IMR-90 (cell line): ENCODE measurements around the gene SAMD1. TPM values are rescaled to one million over a fixed set of nuclear protein-coding genes. Genes with fewer than 3 reads are reported as not detected.

Experiments used
- ATAC-seq: fragments of 200-7000 bp; cut with Tn5 transposase; 2 replicates; pipeline ENCODE4 v1.9.1; 2020; ENCODE audit warnings: low read depth, mild to moderate bottlenecking, moderate library complexity
- BruUV-seq: library from RNA; stranded (reverse); fragments of 400-500 nt; replicated peaks from 2 replicates; lab custom pipeline; 2021; lab: Mats Ljungman, UMichigan
- CTCF ChIA-PET: fragments of 300-600 bp; formaldehyde crosslinking; extraction: SDS; loops from one replicate; lab custom pipeline; 2021; ENCODE audit warnings: antibody characterized with exemption; lab: Yijun Ruan, JAX
- POLR2A ChIA-PET: fragments of 300-600 bp; sonication (Branson Sonifier 250); formaldehyde crosslinking; loops from one replicate; lab custom pipeline; 2022; ENCODE audit warnings: antibody characterized with exemption; ENCODE audit not compliant: unreplicated experiment; lab: Charles Lee
- DNase-seq: peaks from one replicate; pipeline ENCODE4 v3.0.0; 2013
- H2AFZ ChIP-seq: replicated peaks from 2 replicates; pipeline ENCODE3; 2013; ENCODE audit warnings: low read length, mild to moderate bottlenecking; ENCODE audit not compliant: poor library complexity
- H2AK5ac ChIP-seq: 2 replicates; pipeline ENCODE4 v1.6.1; 2013; ENCODE audit warnings: low read depth, low read length, inconsistent platforms
- H2AK9ac ChIP-seq: replicated peaks from 2 replicates; pipeline ENCODE3; 2013; ENCODE audit warnings: mild to moderate bottlenecking, low read depth, low read length, moderate library complexity; ENCODE audit not compliant: poor library complexity
- H2BK120ac ChIP-seq: 2 replicates; pipeline ENCODE4 v1.6.1; 2013; ENCODE audit warnings: low read depth, low read length, inconsistent platforms
- H2BK15ac ChIP-seq: 3 replicates; pipeline ENCODE4 v1.6.1; 2013; ENCODE audit warnings: low read depth, low read length, inconsistent platforms
- H2BK20ac ChIP-seq: 2 replicates; pipeline ENCODE4 v1.6.1; 2013; ENCODE audit warnings: low read depth, mild to moderate bottlenecking, inconsistent platforms, low read length, moderate library complexity
- H2BK5ac ChIP-seq: 2 replicates; pipeline ENCODE4 v1.6.1; 2013; ENCODE audit warnings: mild to moderate bottlenecking, low read depth, low read length, inconsistent platforms; ENCODE audit not compliant: poor library complexity, severe bottlenecking
- H3K14ac ChIP-seq: replicated peaks from 2 replicates; pipeline ENCODE4 v1.6.1; 2013; ENCODE audit warnings: low read depth, low read length, inconsistent platforms
- H3K18ac ChIP-seq: 2 replicates; pipeline ENCODE4 v1.6.1; 2013; ENCODE audit warnings: low read depth, low read length, control low read depth
- H3K23ac ChIP-seq: 2 replicates; pipeline ENCODE4 v1.6.1; 2013; ENCODE audit warnings: low read depth, low read length, inconsistent platforms
- H3K27ac ChIP-seq: 2 replicates; pipeline ENCODE4 v1.5.1; 2013; ENCODE audit warnings: mild to moderate bottlenecking, control low read depth, low read length; ENCODE audit not compliant: insufficient read depth
- H3K27me3 ChIP-seq: 2 replicates; pipeline ENCODE4 v1.6.1; 2013; ENCODE audit warnings: low read length; ENCODE audit not compliant: control insufficient read depth, insufficient read depth
- H3K36me3 ChIP-seq: 2 replicates; pipeline ENCODE4 v1.6.1; 2013; ENCODE audit warnings: low read length, mixed read lengths; ENCODE audit not compliant: control insufficient read depth, insufficient read depth
- H3K4ac ChIP-seq: 2 replicates; pipeline ENCODE4 v1.6.1; 2013; ENCODE audit warnings: low read depth, low read length, inconsistent platforms
- H3K4me1 ChIP-seq: 2 replicates; pipeline ENCODE4 v1.6.1; 2013; ENCODE audit warnings: low read length, mixed read lengths; ENCODE audit not compliant: control insufficient read depth, insufficient read depth
- H3K4me2 ChIP-seq: 2 replicates; pipeline ENCODE4 v1.6.1; 2013; ENCODE audit warnings: low read depth, mild to moderate bottlenecking, control low read depth, low read length, moderate library complexity
- H3K4me3 ChIP-seq: 2 replicates; pipeline ENCODE4 v1.5.1; 2013; ENCODE audit warnings: low read depth, mild to moderate bottlenecking, control low read depth, low read length, moderate library complexity; ENCODE audit not compliant: insufficient read depth
- H3K56ac ChIP-seq: 2 replicates; pipeline ENCODE4 v1.6.1; 2013; ENCODE audit warnings: low read length, inconsistent platforms; ENCODE audit not compliant: insufficient read depth; ENCODE audit errors: extremely low read depth
- H3K79me1 ChIP-seq, 2 experiments: 2 replicates each; pipeline ENCODE4 v1.6.1; 2013; ENCODE audit warnings: low read length in 2 of 2, inconsistent platforms in 1 of 2, low read depth in 1 of 2
- H3K9ac ChIP-seq: 2 replicates; pipeline ENCODE4 v1.6.1; 2013; ENCODE audit warnings: low read depth, low read length, control low read depth
- H3K9me1 ChIP-seq: 2 replicates; pipeline ENCODE4 v1.6.1; 2013; ENCODE audit warnings: low read length, inconsistent platforms; ENCODE audit not compliant: insufficient read depth
- H3K9me3 ChIP-seq: 2 replicates; pipeline ENCODE4 v1.6.1; 2013; ENCODE audit warnings: low read length; ENCODE audit not compliant: control insufficient read depth, insufficient read depth
- H4K20me1 ChIP-seq: 2 replicates; pipeline ENCODE4 v1.6.1; 2013; ENCODE audit warnings: low read length, inconsistent platforms; ENCODE audit not compliant: insufficient read depth
- H4K5ac ChIP-seq: 2 replicates; pipeline ENCODE4 v1.6.1; 2013; ENCODE audit warnings: mild to moderate bottlenecking, low read depth, low read length, control low read depth
- H4K8ac ChIP-seq, 2 experiments: 2 replicates each; pipeline ENCODE4 v1.6.1; 2013; ENCODE audit warnings: low read depth in 2 of 2, low read length in 2 of 2, control low read depth in 1 of 2, inconsistent platforms in 1 of 2
- H4K91ac ChIP-seq: 2 replicates; pipeline ENCODE4 v1.6.1; 2013; ENCODE audit warnings: low read depth, low read length, inconsistent platforms; ENCODE audit not compliant: insufficient read depth
- BHLHE40 ChIP-seq: fragments of 150-350 bp; IDR thresholded peaks from 2 replicates; pipeline ENCODE4 v1.6.1; 2016; ENCODE audit warnings: mild to moderate bottlenecking, low read depth, low read length
- FOS ChIP-seq: fragments of 150-350 bp; IDR thresholded peaks from 2 replicates; pipeline ENCODE4 v1.6.1; 2016; ENCODE audit warnings: low read depth, low read length
- MAFK ChIP-seq: IDR thresholded peaks from 2 replicates; pipeline ENCODE4 v1.6.1; 2012; ENCODE audit warnings: low read depth, low read length, improper control_type of control experiment
- RCOR1 ChIP-seq: IDR thresholded peaks from 2 replicates; pipeline ENCODE4 v1.6.1; 2012; ENCODE audit warnings: mild to moderate bottlenecking, low read length, improper control_type of control experiment; ENCODE audit not compliant: insufficient replicate concordance
- WGBS, 2 experiments: methylation state at CpG; one replicate each; pipeline versions ENCODE4 v1.1.5 to v1.1.7; 2013; ENCODE audit warnings: missing lambda C conversion rate in 2 of 2; ENCODE audit not compliant: insufficient read length in 1 of 2; ENCODE audit errors: extremely low coverage in 2 of 2; 5-methylcytosine and 5-hydroxymethylcytosine counted together
- dilution Hi-C: fragments of 300-500 bp; cut with HindIII; formaldehyde crosslinking; loops from one replicate; pipeline ENCODE4 v1.14.3; 2018; ENCODE audit warnings: low sequenced_read_pairs; ENCODE audit not compliant: unreplicated experiment
- in situ Hi-C: fragments of 300-500 bp; cut with MboI; formaldehyde crosslinking; loops from 3 replicates; pipeline ENCODE4 v1.14.3; 2019; ENCODE audit warnings: low sequenced_read_pairs, inconsistent platforms, mixed read lengths
- intact Hi-C: fragments of 100-400 bp; cut with micrococcal nuclease; formaldehyde crosslinking; loops from 2 replicates; pipeline ENCODE4 v1.10.0; 2022
- polyA plus RNA-seq, 3 experiments: library from polyadenylated mRNA; depleted of rRNA; stranded (reverse); fragments of >200 nt; gene quantifications; 2 replicates each; pipeline ENCODE4 v1.2.3, GENCODE V29; 2012; ENCODE audit warnings: low replicate concordance in 1 of 3
- total RNA-seq: library from RNA; depleted of rRNA; stranded (reverse); fragments of >200 nt; gene quantifications from 2 replicates; pipeline ENCODE4 v1.2.3, GENCODE V29; 2012
- TF ChIP-seq, protein P1 (sequence below): conservative IDR thresholded peaks from 2 replicates; pipeline ENCODE4 v1.5.1; 2012; ENCODE audit warnings: mild to moderate bottlenecking, low read depth, low read length, improper control_type of control experiment

SAMD1 gene
- total and polyA plus RNA-seq, 2 of the 4 experiments (the other 2 are of a cell fraction), result 6.5 to 14.1 TPM

DNA sequence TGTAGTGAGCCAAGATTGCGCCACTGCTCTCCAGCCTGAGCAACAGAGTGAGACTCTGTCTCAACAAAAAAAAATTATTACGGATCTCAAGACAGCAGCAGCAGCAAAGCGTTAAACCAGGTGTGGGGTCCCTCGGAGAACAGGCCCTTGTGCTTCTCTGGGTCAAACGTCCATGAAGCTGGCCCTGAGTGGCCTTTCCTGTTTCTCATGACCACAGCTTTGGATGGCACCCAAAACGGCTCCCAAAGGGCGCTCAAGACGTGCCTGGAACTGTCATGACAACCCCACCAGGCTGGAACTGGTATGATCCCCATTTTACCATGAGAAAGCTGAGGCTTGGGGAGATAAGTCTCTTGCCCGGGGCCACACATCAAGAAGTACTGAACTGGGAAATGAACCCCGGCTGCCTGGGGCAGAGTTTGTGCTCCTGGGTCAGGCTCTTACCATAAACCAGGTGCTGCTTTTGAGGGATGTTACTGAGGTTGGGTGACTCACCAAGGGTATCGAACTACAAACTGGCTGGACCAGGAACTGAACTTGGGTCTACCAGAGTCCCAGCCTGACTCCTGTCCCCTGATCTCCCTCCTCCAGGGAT lies 11.6 kb upstream of the SAMD1 start:
- in situ Hi-C loops (no loop called here), dilution Hi-C loops (no loop called here), intact Hi-C loops (no loop called here)
- POLR2A ChIA-PET, result no interaction called here
- Histone ChIP-seq H3K79me1 (peaks cover 0 to 4% of the 10 kb centered on the region in 2 experiments; a peak in 1 of 4 replicates), H4K91ac (no peak overlapping the region), H2BK120ac (no peak overlapping the region), H3K27ac (no peak overlapping the region), H3K56ac (no peak overlapping the region), H3K9me3 (no peaks in the 10 kb centered on the region), H2AK9ac (no peak overlapping the region), H3K4me3 (no peak overlapping the region), H3K4ac (no peak overlapping the region), H2BK5ac (no peak overlapping the region), H2BK20ac (no peak overlapping the region), H2BK15ac (no peak overlapping the region), H3K14ac (no peak overlapping the region), H2AK5ac (no peak overlapping the region), H3K4me1 (no peaks in the 10 kb centered on the region), H3K27me3 (no peaks in the 10 kb centered on the region), H3K36me3 (peaks cover 43% of the 10 kb centered on the region), H4K5ac (no peak overlapping the region), H2AFZ (no peak overlapping the region), H3K9me1 (peaks cover 3% of the 10 kb centered on the region; the same call in 1 of the 2 replicates), H3K23ac (no peak overlapping the region), H3K18ac (no peak overlapping the region), H4K8ac (no peak overlapping the region), H3K9ac (no peak overlapping the region), H4K20me1 (no peaks in the 10 kb centered on the region), H3K4me2 (no peak overlapping the region)
- no peak for TF ChIP-seq MAFK
- no peak for TF ChIP-seq FOS
- TF ChIP-seq, protein P1, sequence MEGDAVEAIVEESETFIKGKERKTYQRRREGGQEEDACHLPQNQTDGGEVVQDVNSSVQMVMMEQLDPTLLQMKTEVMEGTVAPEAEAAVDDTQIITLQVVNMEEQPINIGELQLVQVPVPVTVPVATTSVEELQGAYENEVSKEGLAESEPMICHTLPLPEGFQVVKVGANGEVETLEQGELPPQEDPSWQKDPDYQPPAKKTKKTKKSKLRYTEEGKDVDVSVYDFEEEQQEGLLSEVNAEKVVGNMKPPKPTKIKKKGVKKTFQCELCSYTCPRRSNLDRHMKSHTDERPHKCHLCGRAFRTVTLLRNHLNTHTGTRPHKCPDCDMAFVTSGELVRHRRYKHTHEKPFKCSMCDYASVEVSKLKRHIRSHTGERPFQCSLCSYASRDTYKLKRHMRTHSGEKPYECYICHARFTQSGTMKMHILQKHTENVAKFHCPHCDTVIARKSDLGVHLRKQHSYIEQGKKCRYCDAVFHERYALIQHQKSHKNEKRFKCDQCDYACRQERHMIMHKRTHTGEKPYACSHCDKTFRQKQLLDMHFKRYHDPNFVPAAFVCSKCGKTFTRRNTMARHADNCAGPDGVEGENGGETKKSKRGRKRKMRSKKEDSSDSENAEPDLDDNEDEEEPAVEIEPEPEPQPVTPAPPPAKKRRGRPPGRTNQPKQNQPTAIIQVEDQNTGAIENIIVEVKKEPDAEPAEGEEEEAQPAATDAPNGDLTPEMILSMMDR, result no peak
- no peak for TF ChIP-seq RCOR1
- TF ChIP-seq BHLHE40, result no peak
- BruUV-seq, result no TSS peak
- DNase-seq, result no peak
- WGBS, 2 experiments, result 74% methylated on average over 7 of the region's 11 CpGs; no CpG with 5 or more reads in 1 of the 2 experiments
- ATAC-seq, result no peak
- CTCF ChIA-PET, result no interaction called here
